HepG2 (cell line): ENCODE measurements around the gene ADAMTS18. TPM values are rescaled to one million over a fixed set of nuclear protein-coding genes. Genes with fewer than 3 reads are reported as not detected.

Experiments used
- polyA plus RNA-seq, 8 experiments: library from polyadenylated mRNA; depleted of rRNA in 3 of 8; stranded (reverse) in 7 of 8; unstranded in 1 of 8; fragments of >200 nt; fragmentation: Illumina TruSeq in 4 of 8; extraction: Trizol in 4 of 8; gene quantifications; 2 replicates each; pipeline versions ENCODE4 v1.2.1 to v1.2.3, GENCODE V29; 2011 to 2016; ENCODE audit warnings: low read depth in 4 of 8, missing spikeins in 1 of 8, mixed read lengths in 1 of 8; ENCODE audit not compliant: insufficient read depth in 1 of 8
- total RNA-seq, 5 experiments: library from RNA; depleted of rRNA; stranded (reverse); fragments of >200 nt; fragmentation: Illumina TruSeq; extraction: Trizol; gene quantifications; 2 replicates each; pipeline ENCODE4 v1.2.3, GENCODE V29; 2016; ENCODE audit warnings: low read depth in 1 of 5

ADAMTS18 gene
- total and polyA plus RNA-seq, 2 of the 13 experiments (the other 11 are each of a cell fraction or from before 2014, with no cell fraction given): 0.01 TPM; not detected in 1

Other genes starting within 250 kb of the ADAMTS18 start
- 13.8 and 15.6 TPM in 2 replicates for gene MON1B, start 243.8 kb downstream of the ADAMTS18 start, total RNA-seq (2016; rRNA removed; fragmentation: Illumina TruSeq; extraction: Trizol)
- 13.4 and 15.5 TPM in 2 replicates for gene MON1B, start 243.8 kb downstream of the ADAMTS18 start, polyA plus RNA-seq (2011; rRNA removed)
- gene SYCE1L, start 235.6 kb downstream of the ADAMTS18 start, total RNA-seq (2016; rRNA removed; fragmentation: Illumina TruSeq; extraction: Trizol): 0.22 TPM in 1 of 2 replicates, not detected in the other
- gene SYCE1L, start 235.6 kb downstream of the ADAMTS18 start, polyA plus RNA-seq (2011; rRNA removed): 0.16 TPM in 1 of 2 replicates, not detected in the other